Activated CD4-positive, CD25-positive, alpha-beta regulatory T cell treated with anti-CD3 and anti-CD28 coated beads, Interleukin-2, amount 50 U/mL, for 24 hours (primary cell): Measurements from ENCODE around the gene OTOG.

Source experiments
- ATAC-seq, 2 donors: fragments of 150-1000 bp; cut with Tn5 transposase; one replicate each; pipeline ENCODE4 v1.10.0; 2021; ENCODE audit warnings: mild to moderate bottlenecking in 1 of 2, moderate library complexity in 1 of 2

The OTOG gene

GRCh38 chr11:17591293-17591692 is 44.2 kb downstream of the OTOG start:
- ATAC-seq, result no peak

- ATAC-seq, result no peak
Measured at GRCh38 chr11:17593466-17594245, 46.6 kb downstream of the OTOG start.

- no peak for ATAC-seq
Measured at GRCh38 chr11:17594686-17595192, 47.7 kb downstream of the OTOG start.

GRCh38 chr11:17595526-17596309 is 48.7 kb downstream of the OTOG start:
- ATAC-seq, result no peak

- no peak for ATAC-seq
Measured at GRCh38 chr11:17596310-17596669, 49.2 kb downstream of the OTOG start.

GRCh38 chr11:17596711-17597110 is 49.7 kb downstream of the OTOG start:
- ATAC-seq, result no peak

- no peak for ATAC-seq
Measured at GRCh38 chr11:17597770-17598169, 50.7 kb downstream of the OTOG start.

- ATAC-seq, result peak; percentile 58 to 62
Measured at GRCh38 chr11:17598700-17599459, 51.8 kb downstream of the OTOG start.

- ATAC-seq, result no peak
Measured at GRCh38 chr11:17599460-17599925, 52.4 kb downstream of the OTOG start.

GRCh38 chr11:17600316-17601255 is 53.5 kb downstream of the OTOG start:
- ATAC-seq, result no peak

GRCh38 chr11:17601256-17601671 is 54.2 kb downstream of the OTOG start:
- ATAC-seq, result no peak

GRCh38 chr11:17601676-17602075 is 54.6 kb downstream of the OTOG start:
- ATAC-seq, result no peak

- ATAC-seq, result no peak
Measured at GRCh38 chr11:17602105-17603001, 55.3 kb downstream of the OTOG start.

GRCh38 chr11:17603056-17603825 is 56.2 kb downstream of the OTOG start:
- no peak for ATAC-seq

- ATAC-seq, result no peak
Measured at GRCh38 chr11:17604201-17604914, 57.3 kb downstream of the OTOG start.

GRCh38 chr11:17604915-17605233 is 57.8 kb downstream of the OTOG start:
- no peak for ATAC-seq

- no peak for ATAC-seq
Measured at GRCh38 chr11:17605651-17606122, 58.6 kb downstream of the OTOG start.

GRCh38 chr11:17606233-17607082 is 59.4 kb downstream of the OTOG start:
- ATAC-seq, result no peak
